Right renal cortex interstitium (tissue), 3 donors: ENCODE measurements around the gene RBM23. TPM values are rescaled to one million over a fixed set of nuclear protein-coding genes. Genes with fewer than 3 reads are reported as not detected.
"Not testable (repeated sequence)": the region's sequence is repeated elsewhere in the genome, so short reads cannot be mapped to it uniquely, and the experiment has no call there.

Experiments
- DNase-seq, 3 donors: peaks; one replicate each; pipeline ENCODE4 v3.0.0-alpha.2; 2013; ENCODE audit warnings: low read depth in 3 of 3, low spot score in 2 of 3
- polyA plus RNA-seq, 3 donors: library from polyadenylated mRNA; unstranded; fragments of 120-200 nt; gene quantifications; one replicate each; pipeline ENCODE4 v1.2.1, GENCODE V29; 2013; ENCODE audit not compliant: insufficient read length in 3 of 3

RBM23 gene
- polyA plus RNA-seq, 3 donors: 118 to 125 (median 119) TPM

DNA sequence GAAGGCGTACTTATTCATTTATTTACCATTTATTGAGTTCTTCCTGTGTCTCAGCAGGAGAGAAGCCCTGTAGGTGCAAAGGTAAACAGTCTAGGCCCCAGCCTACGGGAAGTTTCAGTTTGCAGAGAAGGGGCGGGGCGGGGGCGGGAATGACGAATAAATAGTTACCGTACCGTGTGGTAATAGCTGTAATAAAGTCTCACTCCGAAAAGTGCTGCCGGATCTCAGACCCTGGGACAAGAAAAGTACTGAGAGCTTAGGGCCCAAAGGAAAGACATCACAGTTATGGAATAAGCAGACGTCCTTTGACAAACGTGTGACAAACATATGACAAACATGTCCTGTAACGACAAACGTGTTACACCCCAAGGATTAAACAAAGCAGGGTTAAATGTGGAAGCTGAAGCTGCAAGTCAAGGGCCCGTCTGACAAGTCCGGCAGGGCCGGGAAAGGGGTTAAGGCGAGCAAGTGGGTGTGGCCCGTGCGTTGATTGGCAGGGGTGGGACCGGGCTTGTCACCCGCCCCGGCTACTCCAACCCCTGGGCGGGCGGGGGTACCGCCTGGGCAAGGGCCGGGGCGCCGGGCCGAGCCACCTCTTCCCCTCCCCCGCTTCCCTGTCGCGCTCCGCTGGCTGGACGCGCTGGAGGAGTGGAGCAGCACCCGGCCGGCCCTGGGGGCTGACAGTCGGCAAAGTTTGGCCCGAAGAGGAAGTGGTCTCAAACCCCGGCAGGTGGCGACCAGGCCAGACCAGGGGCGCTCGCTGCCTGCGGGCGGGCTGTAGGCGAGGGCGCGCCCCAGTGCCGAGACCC, 47.5 kb downstream of the RBM23 start, which contains the start of gene LRP10:
TSS of gene LRP10 (plus strand) at position 517 of the 809 bp plus-strand sequence. CDS start 564 bp downstream, outside the sequence.
- DNase-seq: peak in 2 of 3 donors; percentile 73 to 84

DNA sequence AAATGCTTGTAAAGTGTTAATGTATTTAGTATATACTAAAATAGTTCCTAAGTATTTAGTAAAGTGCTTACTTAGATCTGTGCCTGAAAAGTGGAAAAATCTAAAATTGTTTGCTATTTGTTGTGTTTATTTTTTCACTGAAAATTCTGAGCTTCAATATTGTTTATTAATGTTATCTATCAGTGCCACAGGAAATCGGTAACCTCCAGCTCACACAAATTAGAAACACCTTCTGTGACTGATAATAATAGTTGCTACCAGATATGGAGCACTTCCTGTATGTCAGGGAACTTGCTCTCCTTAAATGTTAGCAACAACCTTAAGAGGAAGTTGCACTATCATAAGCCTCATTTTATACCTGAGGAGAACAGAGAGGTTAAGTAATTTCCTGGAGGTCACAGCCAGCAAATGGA, 48.1 kb downstream of the RBM23 start:
- DNase-seq: no peak

DNA sequence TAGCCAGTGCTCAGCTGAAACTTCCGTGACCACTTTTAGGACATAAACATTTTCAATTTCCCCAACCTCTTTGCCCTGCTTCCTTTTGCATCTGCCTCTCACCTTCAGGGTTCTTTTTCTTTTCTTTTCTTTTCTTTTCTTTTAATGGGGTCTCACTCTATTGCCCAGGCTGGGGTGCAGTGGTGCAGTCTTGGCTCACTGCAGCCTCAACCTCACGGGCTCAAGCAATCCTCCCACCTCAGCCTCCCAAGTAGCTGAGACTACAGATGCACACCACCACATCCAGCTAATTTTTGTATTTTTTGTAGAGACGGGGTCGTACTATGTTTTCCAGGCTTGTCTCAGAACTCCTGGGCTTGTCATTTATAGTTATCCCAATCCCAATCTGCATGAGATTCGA, 52.1 kb downstream of the RBM23 start:
- no peak for DNase-seq

DNA sequence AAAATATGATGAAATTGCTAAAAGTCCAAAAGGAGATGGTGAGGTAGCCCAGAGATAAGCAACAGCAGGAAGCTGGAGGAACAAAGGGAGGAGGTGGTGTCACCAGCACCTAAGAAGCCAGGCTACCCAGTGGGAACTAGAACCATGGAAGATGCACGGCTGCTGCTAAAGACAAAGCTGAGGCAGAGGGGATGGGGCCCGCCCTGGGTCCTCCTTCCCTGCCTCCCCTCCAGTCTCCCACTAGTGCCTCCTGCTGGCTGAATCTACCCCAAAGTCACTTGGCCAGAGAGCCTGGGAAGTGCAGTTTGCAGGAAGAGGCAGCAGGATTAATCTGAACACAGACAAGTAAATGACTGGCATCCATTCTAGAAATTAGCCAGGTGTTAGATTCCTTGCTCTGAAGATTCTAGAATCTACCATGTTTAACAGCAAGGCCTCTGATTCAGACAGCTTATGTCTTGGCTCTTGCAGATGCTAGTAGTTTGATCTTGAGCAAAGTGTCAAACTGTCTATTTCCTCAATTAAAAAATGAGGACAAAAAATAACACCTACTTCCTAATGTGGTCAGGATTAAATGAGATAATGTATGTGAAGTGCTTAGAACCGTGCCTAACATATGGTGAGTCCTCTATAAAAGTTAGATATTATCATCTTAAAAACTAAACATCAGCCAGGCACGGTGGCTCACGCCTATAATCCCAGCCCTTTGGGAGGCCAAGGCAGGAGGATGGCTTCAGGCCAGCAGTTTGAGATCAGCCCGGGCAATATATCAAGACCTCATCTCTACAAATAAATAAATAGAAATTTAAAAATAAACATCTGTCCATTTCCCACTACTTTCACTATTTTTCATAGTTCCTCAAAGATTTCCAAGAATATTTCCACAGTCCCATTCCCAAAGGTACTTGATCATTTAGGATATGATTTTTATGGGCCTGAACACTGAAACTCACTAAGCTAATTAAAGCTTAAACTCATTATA, 53.2 kb downstream of the RBM23 start:
- DNase-seq: no peak

DNA sequence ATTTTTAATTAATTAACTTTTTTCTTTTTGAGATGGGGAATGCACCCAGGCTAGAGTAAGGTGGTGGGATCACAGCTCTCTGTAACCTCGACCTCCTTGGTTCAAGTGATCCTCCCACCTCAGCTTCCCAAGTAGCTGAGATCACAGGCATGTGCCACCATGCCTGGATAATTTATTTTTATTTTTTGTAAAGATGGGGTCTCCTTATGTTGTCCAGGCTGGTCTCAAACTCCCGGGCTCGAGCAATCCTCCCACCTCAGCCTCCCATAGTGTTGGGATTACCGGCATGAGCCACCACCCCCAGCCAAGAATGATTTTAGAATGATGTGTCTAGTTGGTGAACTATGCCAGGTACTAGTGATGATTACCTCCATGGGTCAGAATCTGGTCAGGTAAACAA, 54.0 kb downstream of the RBM23 start:
- no peak for DNase-seq

DNA sequence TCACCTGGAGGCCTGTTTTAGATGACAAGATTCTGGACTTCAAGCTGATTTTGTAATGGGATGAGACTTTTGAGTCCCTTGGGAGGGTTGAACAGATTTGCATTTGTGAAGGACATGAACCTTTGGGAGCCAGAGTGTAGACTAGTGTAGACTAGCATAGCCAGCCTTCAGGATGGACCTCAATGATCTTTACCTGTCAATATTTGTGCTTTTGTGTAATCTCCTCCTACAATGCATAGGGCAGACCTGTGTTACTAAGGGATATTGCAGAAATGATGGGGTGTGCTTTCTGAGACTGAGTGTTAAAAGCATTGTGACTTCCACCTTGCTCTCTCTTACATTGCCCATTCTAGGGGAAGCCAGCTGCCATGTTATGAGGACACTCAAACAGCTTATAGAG, 57.3 kb downstream of the RBM23 start:
- no peak for DNase-seq

DNA sequence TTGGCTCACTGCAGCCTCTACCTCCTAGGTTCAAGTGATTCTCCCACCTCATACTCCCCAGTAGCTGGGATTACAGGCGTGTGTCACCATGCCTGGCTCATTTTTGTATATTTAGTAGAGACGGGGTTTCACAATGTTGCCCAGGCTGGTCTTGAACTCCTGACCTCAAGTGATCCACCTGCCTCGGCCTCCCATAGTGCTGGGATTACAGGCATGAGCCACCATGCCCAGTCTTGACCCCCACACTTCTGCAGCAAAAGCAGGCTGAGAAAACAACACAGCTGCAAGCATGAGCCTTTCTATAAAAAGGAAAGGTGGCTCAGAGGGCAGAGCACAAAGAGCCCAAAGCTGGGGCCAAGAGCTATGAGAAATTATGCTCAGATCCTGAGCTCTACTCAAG, 58.6 kb downstream of the RBM23 start:
- not testable (repeated sequence) for DNase-seq

DNA sequence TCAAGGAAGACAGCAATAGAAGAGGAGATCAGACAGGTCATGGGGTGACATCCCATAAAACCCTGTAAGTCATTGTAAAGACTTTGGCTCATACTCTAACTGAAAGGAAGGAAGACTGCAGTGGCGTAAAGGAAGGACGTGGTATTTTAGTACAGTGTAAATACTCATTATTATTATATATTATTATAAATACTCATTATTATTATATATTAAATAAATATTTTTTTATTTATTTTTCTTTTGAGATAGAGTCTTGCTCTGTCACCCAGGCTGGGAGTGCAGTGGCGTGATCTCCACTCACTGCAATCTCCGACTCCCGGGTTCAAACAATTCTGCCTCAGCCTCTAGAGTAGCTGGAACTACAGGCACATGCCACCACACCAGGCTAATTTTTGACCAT, 62.5 kb downstream of the RBM23 start:
- no peak for DNase-seq

DNA sequence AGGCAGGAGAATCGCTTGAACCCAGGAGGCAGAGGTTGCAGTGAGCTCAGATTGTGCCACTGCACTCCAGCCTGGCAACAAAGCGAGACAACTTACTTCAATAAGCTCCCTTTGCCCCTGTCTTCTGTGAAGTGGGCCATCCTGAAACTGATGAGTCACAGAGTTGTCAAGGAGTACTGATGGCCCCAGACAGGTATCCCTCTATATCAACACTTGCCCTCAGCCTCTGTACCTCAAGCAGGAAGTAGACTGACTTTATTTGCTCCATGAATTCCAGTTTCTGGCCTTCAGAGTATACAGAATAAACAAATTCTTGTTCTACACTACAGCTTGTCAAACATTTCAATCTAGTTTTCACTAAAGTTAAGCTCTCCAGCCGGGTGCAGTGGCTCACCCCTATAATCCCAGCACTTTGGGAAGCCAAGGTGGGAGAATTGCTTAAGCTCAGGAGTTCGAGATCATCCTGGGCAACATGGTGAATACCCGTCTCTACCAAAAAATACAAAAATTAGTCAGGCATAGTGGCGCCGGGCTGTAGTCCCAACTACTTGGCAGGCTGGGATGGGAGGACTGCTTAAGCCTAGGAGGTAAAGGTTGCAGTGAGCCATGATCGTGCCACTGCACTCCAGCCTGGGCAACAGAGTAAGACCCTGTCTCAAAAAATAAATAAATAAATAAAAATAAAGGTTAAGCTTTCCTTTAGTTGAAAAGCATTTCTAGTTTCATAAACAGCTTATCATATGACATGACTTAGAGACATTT, 63.8 kb downstream of the RBM23 start:
- no peak for DNase-seq

DNA sequence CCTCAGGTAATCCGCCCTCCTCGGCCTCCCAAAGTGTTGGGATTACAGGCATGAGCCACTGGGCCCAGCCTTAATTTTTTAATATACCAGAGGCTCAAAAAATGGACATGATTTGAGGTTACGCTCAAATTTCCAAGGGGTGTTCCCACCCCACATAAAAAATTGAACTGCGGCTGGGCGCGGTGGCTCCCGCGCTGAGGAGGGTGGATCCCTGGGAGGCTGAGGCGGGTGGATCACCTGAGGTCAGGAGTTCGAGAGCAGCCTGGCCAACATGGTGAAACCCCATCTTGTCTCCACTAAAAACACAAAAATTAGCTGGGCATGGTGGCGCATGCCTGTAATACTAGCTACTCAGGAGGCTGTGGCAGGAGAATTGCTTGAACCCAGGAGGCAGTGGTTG, 64.7 kb downstream of the RBM23 start:
- DNase-seq: not testable (repeated sequence)

DNA sequence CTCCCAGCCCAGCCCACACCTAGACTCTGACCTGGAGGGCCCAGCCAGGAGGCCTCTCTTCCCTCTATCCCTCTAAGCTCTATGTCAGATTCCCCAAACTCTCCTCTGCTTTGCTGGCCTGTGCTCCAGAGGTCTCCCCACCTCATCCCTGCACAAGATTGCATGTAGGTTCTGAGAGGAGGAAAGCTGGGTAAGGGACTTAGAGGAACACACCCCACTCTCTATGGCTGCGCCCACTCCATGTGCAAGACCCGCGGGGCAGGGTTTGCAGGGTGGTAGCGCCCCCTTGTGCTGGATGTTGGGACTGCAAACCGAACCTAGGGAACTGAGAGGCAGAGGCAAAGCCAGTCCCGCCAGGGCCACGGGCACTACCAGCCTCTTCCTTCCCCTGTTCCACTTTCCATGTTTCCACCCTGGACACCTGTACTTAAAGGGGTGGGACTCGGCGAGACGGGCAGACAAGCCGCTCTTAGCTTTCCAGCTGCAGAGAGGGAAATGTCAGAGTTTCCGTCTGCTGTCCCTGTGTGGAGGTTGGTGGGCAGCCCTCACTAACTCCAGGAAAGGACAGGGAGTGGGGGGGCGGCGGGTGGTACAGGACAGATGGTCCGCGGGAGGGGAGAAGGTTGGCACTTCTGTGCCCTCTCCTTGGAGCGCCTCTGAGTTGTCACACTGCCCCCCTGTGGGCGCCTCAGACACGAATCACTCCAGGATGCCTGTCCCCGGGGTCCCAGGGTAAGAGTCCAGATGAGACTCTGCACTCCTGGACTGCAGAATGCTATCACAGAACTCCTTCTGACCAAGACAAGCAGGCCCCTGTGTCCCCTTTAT, 65.8 kb downstream of the RBM23 start:
- peak in 1 of 3 donors; percentile 84 for DNase-seq

DNA sequence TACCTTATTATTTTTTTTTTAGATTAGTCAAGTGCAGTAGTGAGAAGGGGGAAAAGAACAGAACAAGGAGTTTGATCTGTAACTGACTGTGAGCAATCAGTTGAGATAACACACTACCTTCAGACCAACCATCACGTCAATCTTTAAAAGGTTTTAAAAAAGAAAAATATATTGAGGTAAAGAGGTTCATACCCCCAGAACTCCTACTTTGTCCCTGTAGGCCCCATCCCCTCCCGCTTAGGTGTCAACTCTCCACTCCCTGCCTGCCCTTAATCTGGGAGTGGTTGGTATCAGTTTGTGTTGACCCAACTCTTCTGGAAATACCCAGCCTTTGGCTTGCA, 66.4 kb downstream of the RBM23 start:
- no peak for DNase-seq

DNA sequence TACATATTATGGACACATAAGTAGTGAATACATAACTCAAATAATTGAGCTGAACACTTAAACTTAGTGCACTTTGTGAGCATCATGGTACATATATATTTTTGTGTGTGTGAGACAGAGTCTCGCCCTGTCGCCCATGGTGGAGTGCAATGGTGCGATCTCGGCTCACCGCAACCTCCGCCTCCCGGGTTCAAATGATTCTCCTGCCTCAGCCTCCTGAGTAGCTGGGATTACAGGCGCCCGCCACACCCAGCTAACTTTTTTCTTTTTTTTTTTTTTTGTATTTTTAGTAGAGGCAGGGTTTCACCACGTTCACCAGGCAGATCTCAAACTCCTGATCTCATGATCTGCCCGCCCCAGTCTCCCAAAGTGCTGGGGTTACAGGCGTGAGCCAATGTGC, 66.8 kb downstream of the RBM23 start:
- DNase-seq: not testable (repeated sequence)

DNA sequence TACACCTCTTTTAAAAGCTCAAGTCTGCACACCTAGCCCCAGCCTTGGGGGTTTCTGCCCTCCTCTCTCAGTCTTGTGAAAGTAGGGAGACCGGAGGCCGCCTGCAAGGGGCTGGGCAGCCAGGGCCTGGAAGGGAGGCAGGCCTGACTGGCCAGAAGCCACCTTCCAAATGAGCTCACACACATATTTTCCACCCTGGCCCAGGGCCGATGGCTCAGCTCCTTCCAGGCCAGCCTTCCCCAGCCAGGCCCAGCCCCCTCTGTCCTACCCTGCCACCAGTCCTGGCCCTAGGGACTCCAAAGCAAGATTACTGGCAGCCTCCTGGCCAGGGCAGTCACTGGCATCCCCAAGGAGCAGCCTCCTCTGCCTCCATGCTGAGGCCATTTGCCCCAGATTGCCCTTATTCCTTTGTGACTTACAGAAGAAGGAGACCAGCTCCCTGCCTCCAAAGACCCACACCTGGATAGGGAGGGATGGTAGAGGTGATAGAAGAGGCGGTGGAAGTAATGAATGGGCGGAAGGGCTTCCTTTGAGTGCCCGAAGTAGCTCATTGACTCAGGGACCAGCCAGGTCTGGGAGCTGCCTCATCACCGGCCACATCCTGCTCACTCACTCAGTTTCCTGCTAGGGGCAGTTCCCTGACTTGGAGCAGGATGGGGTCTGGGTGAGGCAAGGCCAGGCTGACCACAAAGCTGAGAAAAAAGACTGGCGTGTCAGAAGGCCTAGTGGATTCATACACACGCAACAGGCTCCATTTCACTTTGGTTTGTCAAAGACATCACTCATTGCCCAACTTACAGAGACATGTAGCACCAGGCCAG, 67.8 kb downstream of the RBM23 start:
- no peak for DNase-seq

DNA sequence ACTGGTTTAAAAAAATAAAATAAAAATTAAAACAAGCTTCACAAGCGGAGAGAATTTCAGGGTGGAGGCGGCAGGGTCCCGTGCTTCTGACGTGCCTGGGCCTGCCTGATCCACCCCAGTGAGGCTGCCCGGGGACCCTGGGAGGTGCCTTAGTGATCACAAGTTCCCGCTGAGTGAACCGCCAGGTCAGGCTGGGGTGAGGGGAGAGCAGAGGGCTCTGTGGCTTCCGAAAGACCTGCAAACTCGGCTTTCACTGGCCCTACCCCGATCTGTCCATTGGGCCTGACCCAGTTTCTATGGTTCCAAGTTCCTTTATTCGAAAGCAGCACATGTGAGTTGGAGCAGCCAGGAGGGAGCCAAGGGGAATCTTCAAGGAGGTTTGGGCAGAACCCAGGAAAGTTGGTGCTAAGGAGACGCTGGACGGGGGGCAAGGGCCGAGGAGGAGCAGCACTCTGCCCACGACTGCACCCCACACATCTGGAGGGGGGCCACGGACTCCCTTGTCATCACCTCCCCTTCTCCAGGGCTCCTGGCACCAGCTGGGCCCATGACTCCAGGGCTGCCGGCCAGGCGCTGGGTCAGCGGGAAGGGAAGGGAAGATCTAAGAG, 69.6 kb downstream of the RBM23 start:
- DNase-seq: no peak

DNA sequence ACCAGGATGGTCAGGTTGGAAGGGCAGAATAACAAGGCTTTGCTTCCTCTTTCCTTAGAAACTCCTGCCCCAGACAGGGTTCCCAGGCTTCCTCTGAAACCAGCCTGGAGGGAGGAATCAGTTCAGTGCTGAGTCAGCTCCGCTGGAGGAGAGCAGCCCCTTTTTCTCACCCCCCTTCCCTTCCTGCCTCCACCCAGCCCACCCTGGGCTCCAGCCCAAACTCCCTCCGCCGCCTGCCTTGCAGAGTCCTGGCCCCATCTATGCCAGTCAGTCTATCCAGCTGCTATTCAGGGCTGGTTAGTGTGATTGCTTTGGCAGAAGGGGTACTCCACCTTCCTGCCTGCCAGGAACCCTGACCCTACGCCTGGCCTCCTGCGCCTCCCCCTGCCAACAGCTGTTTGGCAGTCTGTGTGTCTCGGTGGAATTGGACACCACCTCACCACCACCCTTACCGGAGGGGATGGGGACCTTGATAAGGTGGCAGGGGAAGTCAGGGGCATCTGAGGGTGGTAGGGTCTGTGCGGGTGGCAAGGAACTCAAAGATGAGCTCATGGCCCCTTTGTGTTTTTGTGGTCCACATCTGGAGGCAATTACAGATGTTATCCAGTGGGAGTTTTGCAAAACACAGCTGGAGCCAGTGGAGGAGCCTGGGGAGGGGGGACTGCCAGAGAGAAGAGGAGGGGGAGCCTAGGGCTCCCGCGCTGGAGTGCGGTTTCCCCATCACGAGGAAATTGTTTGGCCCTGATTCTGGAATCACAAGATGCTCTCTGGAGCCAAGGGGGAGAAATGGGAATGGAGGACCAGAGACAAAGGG, 70.4 kb downstream of the RBM23 start:
- no peak for DNase-seq

DNA sequence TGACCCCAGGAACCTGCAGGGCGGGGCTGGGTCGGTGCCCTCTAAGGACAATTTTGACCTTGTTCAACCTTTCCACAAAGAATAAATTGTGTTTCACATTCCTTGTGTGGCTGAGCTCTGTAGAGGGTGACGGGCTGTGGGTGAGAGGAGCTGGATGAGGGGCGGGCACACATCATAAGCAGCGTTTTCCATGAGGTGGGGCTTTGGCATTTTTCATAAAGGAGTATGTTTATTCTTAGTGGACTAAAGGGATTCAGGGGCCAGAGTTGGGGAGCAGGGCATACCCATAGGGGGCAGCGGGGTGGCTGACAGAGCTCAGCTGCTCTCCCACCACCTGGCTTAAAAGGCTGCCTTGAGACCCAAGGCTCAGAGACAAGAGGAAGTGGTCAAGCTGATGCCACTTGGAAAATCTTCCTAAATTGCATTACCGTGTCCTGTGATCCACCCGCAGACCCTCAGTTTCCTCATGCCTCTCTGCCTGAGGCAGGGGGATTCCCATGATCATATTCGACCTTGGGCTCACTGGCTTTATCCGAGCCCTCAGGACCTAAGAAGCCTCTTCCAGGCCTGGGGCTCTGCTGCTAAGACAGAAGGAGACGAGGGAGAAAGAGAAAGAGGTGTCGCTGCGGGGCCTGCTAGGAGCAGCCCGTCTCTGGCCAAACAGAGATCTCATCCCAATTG, 71.1 kb downstream of the RBM23 start:
- DNase-seq: no peak
